ENCODE results near the gene IDS.
"Not testable (repeated sequence)": the region's sequence is repeated elsewhere in the genome, so short reads cannot be mapped to it uniquely, and the experiment has no call there.

Gene IDS

GRCh38 chrX:149517308-149517707, 12.2 kb upstream of the IDS start:
- DNase-seq: no peak
- Mint-ChIP-seq H3K4me1 (peaks cover 88% of the 10 kb centered on the region), H3K4me3 (no peak overlapping the region), H3K36me3 (peaks cover 14% of the 10 kb centered on the region), H3K9me3 (peaks cover 3% of the 10 kb centered on the region), H3K27me3 (no peaks in the 10 kb centered on the region), H3K27ac (no peak overlapping the region)
- CTCF ChIA-PET: no interaction called here

- Mint-ChIP-seq H3K4me1 (peaks cover 85% of the 10 kb centered on the region), H3K4me3 (no peak overlapping the region), H3K36me3 (peaks cover 14% of the 10 kb centered on the region), H3K27me3 (no peaks in the 10 kb centered on the region), H3K9me3 (peaks cover 3% of the 10 kb centered on the region), H3K27ac (peak overlapping the region; percentile 51)
- DNase-seq: no peak
- CTCF ChIA-PET: interaction anchor here (0.9 kb wide), 1 partner anchor 11 kb away, joined by 3 read pairs; the partner anchor contains the start of gene IDS
These were observed 11.5 kb upstream of the IDS start for GRCh38 chrX:149516604-149517003.

- H3K27ac Mint-ChIP-seq: no peak overlapping the region
- no peaks in the 10 kb centered on the region for H3K27me3 Mint-ChIP-seq
- peaks cover 3% of the 10 kb centered on the region for H3K9me3 Mint-ChIP-seq
- DNase-seq: no peak
- CTCF ChIA-PET: interaction anchor here (0.9 kb wide), 1 partner anchor 10 kb away, joined by 3 read pairs; the partner anchor contains the start of gene IDS
- H3K4me1 Mint-ChIP-seq: peaks cover 80% of the 10 kb centered on the region
- H3K36me3 Mint-ChIP-seq: peaks cover 14% of the 10 kb centered on the region
- H3K4me3 Mint-ChIP-seq: no peak overlapping the region
These were observed 11.0 kb upstream of the IDS start for GRCh38 chrX:149515954-149516602.

GRCh38 chrX:149513825-149514428, 8.8 kb upstream of the IDS start:
- DNase-seq: no peak
- Mint-ChIP-seq H3K27ac (no peak overlapping the region), H3K9me3 (peaks cover 3% of the 10 kb centered on the region), H3K27me3 (peaks cover 13% of the 10 kb centered on the region), H3K4me1 (peaks cover 67% of the 10 kb centered on the region), H3K36me3 (peaks cover 11% of the 10 kb centered on the region), H3K4me3 (no peak overlapping the region)
- CTCF ChIA-PET: interaction anchor here (3.2 kb wide), 1 partner anchor 8 kb away, joined by 21 read pairs; no protein-coding TSS in a partner anchor

GRCh38 chrX:149512225-149512885, 7.2 kb upstream of the IDS start:
- peaks cover 52% of the 10 kb centered on the region for H3K4me1 Mint-ChIP-seq
- H3K36me3 Mint-ChIP-seq: peaks cover 6% of the 10 kb centered on the region
- H3K27me3 Mint-ChIP-seq: peaks cover 15% of the 10 kb centered on the region
- peak; percentile 65 for DNase-seq
- H3K27ac Mint-ChIP-seq: peak overlapping the region; percentile 62
- peaks cover 2% of the 10 kb centered on the region for H3K9me3 Mint-ChIP-seq
- no peak overlapping the region for H3K4me3 Mint-ChIP-seq
- CTCF ChIA-PET: interaction anchor here (0.9 to 3.2 kb wide), 12 partner anchors 9 to 138 kb away, joined by 3 to 21 read pairs (median 5); partner anchors contain the start of gene EOLA1

- Mint-ChIP-seq H3K9me3 (no peaks in the 10 kb centered on the region), H3K4me3 (no peak overlapping the region), H3K4me1 (peaks cover 40% of the 10 kb centered on the region), H3K27ac (no peak overlapping the region), H3K36me3 (no peaks in the 10 kb centered on the region), H3K27me3 (peaks cover 15% of the 10 kb centered on the region)
- no peak for DNase-seq
- CTCF ChIA-PET: interaction anchor here (1.6 to 3.2 kb wide), 2 partner anchors 11 to 29 kb away, joined by 6 to 21 read pairs; partner anchors contain the start of gene EOLA1
These were observed 6.0 kb upstream of the IDS start for GRCh38 chrX:149511081-149511480.

- peaks cover 15% of the 10 kb centered on the region for H3K27me3 Mint-ChIP-seq
- CTCF ChIA-PET: interaction anchor here (0.9 to 1.6 kb wide), 2 partner anchors 14 to 30 kb away, joined by 3 to 6 read pairs; partner anchors contain the start of gene EOLA1
These were observed 5.3 kb upstream of the IDS start for GRCh38 chrX:149510386-149510785.

GRCh38 chrX:149508467-149508866, 3.4 kb upstream of the IDS start:
- H3K27ac Mint-ChIP-seq: no peak overlapping the region
- H3K36me3 Mint-ChIP-seq: no peaks in the 10 kb centered on the region
- peaks cover 34% of the 10 kb centered on the region for H3K4me1 Mint-ChIP-seq
- H3K27me3 Mint-ChIP-seq: peaks cover 15% of the 10 kb centered on the region
- H3K9me3 Mint-ChIP-seq: no peaks in the 10 kb centered on the region
- no peak for DNase-seq
- CTCF ChIA-PET: no interaction called here
- no peak overlapping the region for H3K4me3 Mint-ChIP-seq

More at GRCh38 chrX:149510386-149510785, 5.3 kb upstream of the IDS start:
- no peaks in the 10 kb centered on the region for H3K36me3 Mint-ChIP-seq
- no peaks in the 10 kb centered on the region for H3K9me3 Mint-ChIP-seq
- H3K4me3 Mint-ChIP-seq: no peak overlapping the region
- H3K27ac Mint-ChIP-seq: no peak overlapping the region
- DNase-seq: no peak
- H3K4me1 Mint-ChIP-seq: peaks cover 40% of the 10 kb centered on the region

GRCh38 chrX:149506349-149506748, 1.2 kb upstream of the IDS start:
- CTCF ChIA-PET: no interaction called here
- H3K27ac Mint-ChIP-seq: no peak overlapping the region

GRCh38 chrX:149505671-149506070, 565 bp upstream of the IDS start:
- CTCF ChIA-PET: interaction anchor here (1.0 kb wide), 1 partner anchor 11 kb away, joined by 3 read pairs; no protein-coding TSS in a partner anchor
- no peaks in the 10 kb centered on the region for H3K9me3 Mint-ChIP-seq
- peaks cover 46% of the 10 kb centered on the region for H3K4me1 Mint-ChIP-seq
- peak overlapping the region; percentile 95 for H3K27ac Mint-ChIP-seq
- no peak for DNase-seq
- peaks cover 15% of the 10 kb centered on the region for H3K27me3 Mint-ChIP-seq
- H3K36me3 Mint-ChIP-seq: peaks cover 7% of the 10 kb centered on the region
- H3K4me3 Mint-ChIP-seq: peak overlapping the region; percentile 89

More at GRCh38 chrX:149506349-149506748, 1.2 kb upstream of the IDS start:
- Mint-ChIP-seq H3K4me3 (no peak overlapping the region), H3K9me3 (no peaks in the 10 kb centered on the region), H3K27me3 (peaks cover 15% of the 10 kb centered on the region), H3K36me3 (peaks cover 7% of the 10 kb centered on the region), H3K4me1 (peaks cover 40% of the 10 kb centered on the region)
- DNase-seq: no peak

- Mint-ChIP-seq H3K4me1 (peaks cover 53% of the 10 kb centered on the region), H3K27me3 (peaks cover 6% of the 10 kb centered on the region), H3K27ac (peak overlapping the region; percentile 95), H3K9me3 (no peaks in the 10 kb centered on the region), H3K36me3 (peaks cover 15% of the 10 kb centered on the region), H3K4me3 (peak overlapping the region; percentile 89)
- peak; percentile 72 for DNase-seq
- CTCF ChIA-PET: no interaction called here
These were observed 736 bp downstream of the IDS start for GRCh38 chrX:149504226-149504914.

GRCh38 chrX:149503446-149503845, 1.7 kb downstream of the IDS start:
- Mint-ChIP-seq H3K4me1 (peaks cover 53% of the 10 kb centered on the region), H3K36me3 (peaks cover 15% of the 10 kb centered on the region), H3K27ac (peak overlapping the region; percentile 79), H3K4me3 (peak overlapping the region; percentile 89)
- H3K9me3 Mint-ChIP-seq, H3K27me3 Mint-ChIP-seq, CTCF ChIA-PET: not testable (repeated sequence)
- peak; percentile 77 for DNase-seq

GRCh38 chrX:149502923-149503322, 2.2 kb downstream of the IDS start:
- Mint-ChIP-seq H3K36me3 (peaks cover 15% of the 10 kb centered on the region), H3K27ac (peak overlapping the region; percentile 73), H3K4me1 (peaks cover 53% of the 10 kb centered on the region)
- DNase-seq: peak; percentile 23
- H3K9me3 Mint-ChIP-seq, H3K4me3 Mint-ChIP-seq, CTCF ChIA-PET, H3K27me3 Mint-ChIP-seq: not testable (repeated sequence)

GRCh38 chrX:149499766-149500165, 5.3 kb downstream of the IDS start:
- CTCF ChIA-PET: no interaction called here
- peaks cover 24% of the 10 kb centered on the region for H3K36me3 Mint-ChIP-seq

More at GRCh38 chrX:149499766-149500165, 5.3 kb downstream of the IDS start:
- H3K9me3 Mint-ChIP-seq: no peaks in the 10 kb centered on the region
- peaks cover 43% of the 10 kb centered on the region for H3K4me1 Mint-ChIP-seq
- H3K4me3 Mint-ChIP-seq: no peak overlapping the region
- no peaks in the 10 kb centered on the region for H3K27me3 Mint-ChIP-seq
- H3K27ac Mint-ChIP-seq: no peak overlapping the region
- DNase-seq: no peak

All from activated naive CD4-positive, alpha-beta T cell treated with anti-CD3 and anti-CD28 coated beads, Interleukin-2, amount 10 ng/mL, durations not matched to agents 7 days and 5 days (primary cell).